ENCODE results near the gene OR52D1.

Gene OR52D1

DNA sequence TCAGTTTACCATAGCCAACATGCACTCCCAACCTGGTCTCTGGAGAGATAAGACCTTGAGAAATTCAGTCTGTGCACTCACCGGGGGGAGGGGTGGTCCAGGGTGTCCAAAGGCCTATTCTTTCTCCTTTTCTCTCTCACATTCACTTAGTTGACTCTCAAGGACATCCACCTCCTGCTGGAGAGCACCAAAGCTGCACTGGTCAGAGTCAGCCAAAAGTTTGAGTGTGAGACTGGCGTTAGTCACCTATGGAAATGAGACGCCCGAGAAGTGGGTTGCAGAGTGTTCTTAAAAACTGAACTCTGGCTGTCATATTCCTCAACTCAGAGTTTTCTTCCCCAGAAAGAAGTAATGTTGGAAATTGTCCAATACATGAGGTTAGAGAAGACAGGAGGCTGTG lies 33.1 kb downstream of the OR52D1 start:
- no peaks in the 10 kb centered on the region for H3K36me3 Mint-ChIP-seq (ENCODE audit: low read depth)
- TF ChIP-seq, protein P1, sequence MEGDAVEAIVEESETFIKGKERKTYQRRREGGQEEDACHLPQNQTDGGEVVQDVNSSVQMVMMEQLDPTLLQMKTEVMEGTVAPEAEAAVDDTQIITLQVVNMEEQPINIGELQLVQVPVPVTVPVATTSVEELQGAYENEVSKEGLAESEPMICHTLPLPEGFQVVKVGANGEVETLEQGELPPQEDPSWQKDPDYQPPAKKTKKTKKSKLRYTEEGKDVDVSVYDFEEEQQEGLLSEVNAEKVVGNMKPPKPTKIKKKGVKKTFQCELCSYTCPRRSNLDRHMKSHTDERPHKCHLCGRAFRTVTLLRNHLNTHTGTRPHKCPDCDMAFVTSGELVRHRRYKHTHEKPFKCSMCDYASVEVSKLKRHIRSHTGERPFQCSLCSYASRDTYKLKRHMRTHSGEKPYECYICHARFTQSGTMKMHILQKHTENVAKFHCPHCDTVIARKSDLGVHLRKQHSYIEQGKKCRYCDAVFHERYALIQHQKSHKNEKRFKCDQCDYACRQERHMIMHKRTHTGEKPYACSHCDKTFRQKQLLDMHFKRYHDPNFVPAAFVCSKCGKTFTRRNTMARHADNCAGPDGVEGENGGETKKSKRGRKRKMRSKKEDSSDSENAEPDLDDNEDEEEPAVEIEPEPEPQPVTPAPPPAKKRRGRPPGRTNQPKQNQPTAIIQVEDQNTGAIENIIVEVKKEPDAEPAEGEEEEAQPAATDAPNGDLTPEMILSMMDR (IDR thresholded peaks at IDR 0.05), result no peak
- H3K27me3 Mint-ChIP-seq (ENCODE audit: low read depth, poor library complexity), result peaks cover 9% of the 10 kb centered on the region
- no peaks in the 10 kb centered on the region for H3K9me3 Mint-ChIP-seq
- no peaks in the 10 kb centered on the region for H3K4me1 Mint-ChIP-seq
- no peak overlapping the region for H3K4me3 Mint-ChIP-seq
- H3K27ac Mint-ChIP-seq, result no peak overlapping the region
- DNase-seq, result no peak

DNA sequence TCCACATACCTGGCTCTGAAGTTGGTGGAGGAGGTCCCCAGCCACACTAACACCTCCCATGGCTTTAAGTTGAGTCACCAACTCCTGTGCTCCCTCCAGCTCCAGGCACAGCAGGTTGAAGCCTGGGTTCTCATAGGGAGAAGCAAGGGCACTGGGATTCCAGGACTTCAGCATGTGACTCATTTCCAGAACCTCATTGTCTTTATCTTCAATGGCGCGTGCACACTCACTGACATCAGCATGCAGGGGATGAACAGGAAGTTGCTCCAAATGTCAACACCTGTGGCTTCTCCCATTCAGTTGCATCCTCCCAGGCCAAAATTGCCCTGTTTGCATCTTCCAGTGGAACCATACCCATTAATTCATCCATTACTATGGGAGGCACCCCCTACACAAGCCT lies 33.8 kb downstream of the OR52D1 start:
- DNase-seq, result no peak
- no peak overlapping the region for H3K27ac Mint-ChIP-seq
- no peaks in the 10 kb centered on the region for H3K9me3 Mint-ChIP-seq
- H3K36me3 Mint-ChIP-seq (ENCODE audit: low read depth), result no peaks in the 10 kb centered on the region
- TF ChIP-seq, protein P1 (IDR thresholded peaks at IDR 0.05), result no peak
- H3K4me3 Mint-ChIP-seq, result no peak overlapping the region
- H3K27me3 Mint-ChIP-seq (ENCODE audit: low read depth, poor library complexity), result peaks cover 11% of the 10 kb centered on the region
- H3K4me1 Mint-ChIP-seq, result no peaks in the 10 kb centered on the region

DNA sequence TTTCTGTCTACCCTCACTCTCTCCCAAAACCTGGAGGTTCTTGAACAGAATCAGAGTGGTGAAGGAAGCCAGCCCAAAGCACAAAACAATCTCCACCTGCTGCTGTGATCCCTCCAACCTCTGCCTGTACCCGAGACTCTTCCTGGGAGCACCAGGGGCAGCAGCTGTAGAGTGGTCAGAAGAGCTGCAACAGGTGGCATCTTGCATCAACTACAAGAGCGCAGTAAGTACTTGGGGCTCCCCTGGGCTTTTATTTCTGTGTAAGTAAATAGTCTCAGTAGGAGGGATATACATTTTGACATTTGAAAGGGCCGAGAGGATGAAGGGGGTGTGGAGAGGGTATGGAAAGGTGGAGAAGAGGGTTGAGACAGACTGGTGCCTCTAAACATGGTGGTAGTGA lies 36.3 kb downstream of the OR52D1 start:
- Mint-ChIP-seq H3K36me3 (ENCODE audit: low read depth) (no peaks in the 10 kb centered on the region), H3K9me3 (no peaks in the 10 kb centered on the region), H3K4me3 (no peak overlapping the region), H3K27ac (no peak overlapping the region), H3K4me1 (no peaks in the 10 kb centered on the region), H3K27me3 (ENCODE audit: low read depth, poor library complexity) (peaks cover 9% of the 10 kb centered on the region)
- TF ChIP-seq, protein P1 (IDR thresholded peaks at IDR 0.05), result no peak
- no peak for DNase-seq

DNA sequence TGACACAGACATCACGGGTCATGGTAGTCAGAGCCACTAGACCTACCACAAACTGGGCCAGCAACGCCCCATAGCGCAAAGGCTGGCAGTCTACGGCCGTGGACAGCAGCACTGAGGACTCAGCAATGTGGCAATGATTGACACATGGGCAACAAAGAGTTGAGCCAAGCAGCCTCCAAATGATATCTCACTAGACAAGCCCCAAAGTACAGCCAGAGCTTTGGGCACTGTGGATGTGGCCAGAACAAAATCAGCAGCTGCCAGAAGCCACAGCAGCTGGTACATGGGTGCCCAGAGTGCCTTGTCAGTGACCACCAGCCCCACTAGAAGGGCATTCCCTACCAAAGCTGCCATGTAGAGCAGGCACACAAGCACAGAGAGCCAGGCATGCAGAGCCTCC lies 39.2 kb downstream of the OR52D1 start:
- TF ChIP-seq, protein P1 (IDR thresholded peaks at IDR 0.05), result no peak
- H3K4me3 Mint-ChIP-seq, result no peak overlapping the region
- no peaks in the 10 kb centered on the region for H3K36me3 Mint-ChIP-seq (ENCODE audit: low read depth)
- H3K27me3 Mint-ChIP-seq (ENCODE audit: low read depth, poor library complexity), result peaks cover 9% of the 10 kb centered on the region
- H3K4me1 Mint-ChIP-seq, result no peaks in the 10 kb centered on the region
- no peaks in the 10 kb centered on the region for H3K9me3 Mint-ChIP-seq
- no peak for DNase-seq
- H3K27ac Mint-ChIP-seq, result no peak overlapping the region

DNA sequence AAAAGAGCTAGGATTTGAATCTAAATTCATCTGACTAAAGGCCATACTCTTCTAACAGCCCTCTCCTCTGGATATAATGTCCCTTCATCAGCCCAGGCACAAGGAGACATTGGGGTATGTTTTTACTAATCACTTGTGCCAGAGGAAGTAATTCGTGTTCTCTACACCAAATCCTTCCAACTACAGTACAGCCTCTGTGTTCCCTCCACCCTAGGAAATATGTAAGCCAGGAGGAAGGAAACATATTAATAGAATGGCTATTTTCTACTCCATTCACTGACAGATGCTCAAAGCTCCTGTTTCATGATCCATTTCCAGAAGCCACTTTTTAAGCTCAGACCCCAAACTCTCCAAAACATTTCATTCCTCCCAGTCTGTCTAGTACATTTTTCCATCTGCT lies 40.0 kb downstream of the OR52D1 start:
- Mint-ChIP-seq H3K27me3 (ENCODE audit: low read depth, poor library complexity) (peaks cover 7% of the 10 kb centered on the region), H3K4me1 (no peaks in the 10 kb centered on the region), H3K4me3 (no peak overlapping the region), H3K27ac (no peak overlapping the region), H3K9me3 (no peaks in the 10 kb centered on the region), H3K36me3 (ENCODE audit: low read depth) (no peaks in the 10 kb centered on the region)
- TF ChIP-seq, protein P1 (IDR thresholded peaks at IDR 0.05), result no peak
- DNase-seq, result no peak

DNA sequence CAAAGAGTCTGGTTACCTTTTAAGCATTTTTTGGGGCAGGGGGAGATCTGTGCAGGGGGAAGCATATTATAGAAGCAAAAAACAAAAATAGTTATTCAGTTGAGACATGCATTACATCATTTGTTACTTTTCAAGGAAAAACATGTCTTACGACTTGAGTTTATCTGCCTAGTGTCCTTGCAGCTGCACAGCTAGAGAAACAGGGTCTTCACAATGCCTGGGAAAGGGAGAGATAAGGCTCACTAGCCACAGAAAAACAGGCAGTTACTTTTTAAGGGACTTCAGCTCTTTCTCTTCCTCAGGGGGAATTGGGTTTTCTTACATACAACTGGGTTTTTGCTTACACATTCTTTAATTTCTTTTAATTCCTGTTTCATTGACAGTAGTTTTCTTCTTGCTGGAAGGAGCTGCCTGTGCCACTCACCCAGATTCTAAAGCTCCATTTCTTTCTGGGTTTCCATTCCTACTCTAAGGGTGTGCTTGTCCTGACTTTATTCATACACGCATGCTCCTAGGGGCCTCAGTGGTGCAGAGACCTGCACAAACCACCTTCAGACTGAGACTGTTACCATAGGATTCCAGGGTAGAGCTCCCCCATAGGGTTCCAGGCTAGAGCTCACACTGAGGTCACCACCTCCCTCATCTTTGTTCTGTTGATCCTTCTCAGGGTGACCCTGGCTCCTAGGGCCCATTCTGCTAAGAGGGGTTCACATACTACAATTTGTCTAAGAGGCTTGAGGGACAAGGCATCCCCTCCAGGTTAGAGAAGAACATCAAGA lies 42.8 kb downstream of the OR52D1 start:
- TF ChIP-seq, protein P1 (IDR thresholded peaks at IDR 0.05), result no peak
- peaks cover 7% of the 10 kb centered on the region for H3K27me3 Mint-ChIP-seq (ENCODE audit: low read depth, poor library complexity)
- H3K27ac Mint-ChIP-seq, result no peak overlapping the region
- H3K4me3 Mint-ChIP-seq, result no peak overlapping the region
- no peaks in the 10 kb centered on the region for H3K36me3 Mint-ChIP-seq (ENCODE audit: low read depth)
- no peaks in the 10 kb centered on the region for H3K4me1 Mint-ChIP-seq
- no peaks in the 10 kb centered on the region for H3K9me3 Mint-ChIP-seq
- DNase-seq, result no peak

Measured in nephron progenitor cell (in vitro differentiated cells).